HEK293 (cell line): ENCODE results near the gene RBCK1.

Experiments
- CTCF ChIA-PET: fragments of 350-600 bp; formaldehyde crosslinking; extraction: SDS; loops from one replicate; lab custom pipeline; 2021; ENCODE audit warnings: antibody characterized with exemption; lab: Yijun Ruan, JAX
- POLR2A ChIA-PET: fragments of 300-600 bp; formaldehyde crosslinking; extraction: SDS; loops from one replicate; lab custom pipeline; 2020; ENCODE audit warnings: antibody characterized with exemption, inconsistent platforms; lab: Yijun Ruan, JAX
- H3K27ac ChIP-seq: fragments of 200-500 bp; sonication (Bioruptor generic); 2 replicates; pipeline ENCODE4 v1.5.1; 2014; ENCODE audit warnings: low read depth, low read length, control low read depth, inconsistent platforms; ENCODE audit errors: extremely low read depth
- H3K36me3 ChIP-seq, 2 experiments: fragments of 200-500 bp in 1 of 2; sonication (Bioruptor generic) in 1 of 2; 1 replicate in 1 of 2; 2 replicates in 1 of 2; pipeline ENCODE4 v1.5.1; 2014 to 2017; ENCODE audit warnings: inconsistent platforms in 2 of 2, low read length in 2 of 2; ENCODE audit not compliant: control insufficient read depth in 2 of 2, insufficient read depth in 1 of 2
- H3K4me1 ChIP-seq: fragments of 200-500 bp; sonication (Bioruptor generic); 2 replicates; pipeline ENCODE4 v1.5.1; 2014; ENCODE audit warnings: mild to moderate bottlenecking, low read length, inconsistent platforms; ENCODE audit not compliant: control insufficient read depth, insufficient read depth
- H3K4me3 ChIP-seq: 2 replicates; pipeline ENCODE4 v1.5.1; 2011; ENCODE audit warnings: low read depth, mild to moderate bottlenecking, control low read depth, low read length, moderate library complexity
- H3K9me3 ChIP-seq: fragments of 200-500 bp; sonication (Bioruptor generic); 2 replicates; pipeline ENCODE4 v1.5.1; 2014; ENCODE audit warnings: low read depth, low read length, inconsistent platforms; ENCODE audit not compliant: control insufficient read depth, insufficient read depth
- EGR2 ChIP-seq: fragments of 450-650 bp; formaldehyde crosslinking; IDR thresholded peaks from 2 replicates; pipeline ENCODE4 v1.5.1; 2016; ENCODE audit warnings: low read depth, missing biosample characterization, missing genetic modification characterization
- KLF10 ChIP-seq: fragments of 450-650 bp; IDR thresholded peaks from 2 replicates; pipeline ENCODE4 v1.5.1; 2018; ENCODE audit warnings: missing biosample characterization, mild to moderate bottlenecking, missing genetic modification characterization
- KLF7 ChIP-seq: fragments of 450-650 bp; formaldehyde crosslinking; IDR thresholded peaks from 2 replicates; pipeline ENCODE4 v1.5.1; 2016; ENCODE audit warnings: missing biosample characterization, missing genetic modification characterization, borderline replicate concordance
- MEIS1 ChIP-seq: sonication (generic); formaldehyde crosslinking; IDR thresholded peaks from 2 replicates; pipeline ENCODE4 v1.8.1; 2022; ENCODE audit warnings: missing genetic modification reagents, mild to moderate bottlenecking, borderline replicate concordance
- PRDM4 ChIP-seq: fragments of 450-650 bp; formaldehyde crosslinking; IDR thresholded peaks from 2 replicates; pipeline ENCODE4 v1.5.1; 2017; ENCODE audit warnings: missing biosample characterization, missing genetic modification characterization
- REPIN1 ChIP-seq: fragments of 450-650 bp; formaldehyde crosslinking; IDR thresholded peaks from 2 replicates; pipeline ENCODE4 v1.5.1; 2017; ENCODE audit warnings: missing biosample characterization, missing genetic modification characterization, low read depth
- ZBTB11 ChIP-seq: fragments of 450-650 bp; formaldehyde crosslinking; conservative IDR thresholded peaks from 2 replicates; pipeline ENCODE4 v1.5.1; 2016; ENCODE audit warnings: low read depth, missing biosample characterization, missing genetic modification characterization
- ZBTB20 ChIP-seq: fragments of 450-650 bp; formaldehyde crosslinking; IDR thresholded peaks from 2 replicates; pipeline ENCODE4 v1.5.1; 2016; ENCODE audit warnings: missing biosample characterization, missing genetic modification characterization
- ZFHX2 ChIP-seq: fragments of 450-650 bp; formaldehyde crosslinking; conservative IDR thresholded peaks from 2 replicates; pipeline ENCODE4 v1.5.1; 2016; ENCODE audit warnings: missing biosample characterization, missing genetic modification characterization
- ZNF155 ChIP-seq: fragments of 450-650 bp; formaldehyde crosslinking; IDR thresholded peaks from 2 replicates; pipeline ENCODE4 v1.5.1; 2016; ENCODE audit warnings: missing biosample characterization, missing genetic modification characterization
- ZNF157 ChIP-seq: fragments of 450-650 bp; formaldehyde crosslinking; IDR thresholded peaks from 2 replicates; pipeline ENCODE4 v1.5.1; 2016; ENCODE audit warnings: missing biosample characterization, missing genetic modification characterization
- ZNF362 ChIP-seq: fragments of 450-650 bp; formaldehyde crosslinking; IDR thresholded peaks from 2 replicates; pipeline ENCODE4 v1.5.1; 2016; ENCODE audit warnings: missing biosample characterization, missing genetic modification characterization

The RBCK1 gene

GRCh38 chr20:432677-433299 is 24.7 kb downstream of the RBCK1 start:
- ChIA-PET CTCF (interaction anchor here (0.6 to 4.3 kb wide), 9 partner anchors 10 to 340 kb away, joined by 3 to 88 read pairs (median 8); no protein-coding TSS in a partner anchor), POLR2A (interaction anchor here (1.7 kb wide), 1 partner anchor 25 kb away, joined by 6 read pairs; the partner anchor contains the start of gene RBCK1)
- Histone ChIP-seq H3K36me3 (peaks cover 9 to 84% of the 10 kb centered on the region in 2 experiments), H3K9me3 (no peaks in the 10 kb centered on the region), H3K27ac (peak overlapping the region; percentile 41; the same call in 1 of the 2 replicates), H3K4me1 (no peaks in the 10 kb centered on the region; the same call in 1 of the 2 replicates), H3K4me3 (no peak overlapping the region)
- TF ChIP-seq ZNF157 (tag by site-specific recombination) (no peak), KLF7 (tag by site-specific recombination) (no peak), PRDM4 (tag by site-specific recombination) (no peak), ZNF362 (tag by site-specific recombination) (no peak), KLF10 (tag by site-specific recombination) (no peak), MEIS1 (no peak), ZBTB11 (tag by site-specific recombination) (no peak)

- POLR2A ChIA-PET: no interaction called here
- Histone ChIP-seq H3K36me3 (peaks cover 9 to 84% of the 10 kb centered on the region in 2 experiments), H3K4me3 (no peak overlapping the region), H3K9me3 (no peaks in the 10 kb centered on the region)
- CTCF ChIA-PET: interaction anchor here (0.6 to 4.3 kb wide), 6 partner anchors 9 to 339 kb away, joined by 3 to 88 read pairs (median 8); no protein-coding TSS in a partner anchor
- TF ChIP-seq EGR2 (tag by site-specific recombination): peak; percentile 38; the same call in 1 of the 2 replicates
- TF ChIP-seq REPIN1 (tag by site-specific recombination): no peak
- TF ChIP-seq ZBTB20: peak; percentile 67; the same call in 1 of the 2 replicates
- TF ChIP-seq ZFHX2 (tag by site-specific recombination): peak; percentile 82
- TF ChIP-seq ZNF155 (tag by site-specific recombination): no peak
- TF ChIP-seq, all 188 proteins: peak for 3
- Histone ChIP-seq H3K4me1 (no peaks in the 10 kb centered on the region; the same call in 1 of the 2 replicates), H3K27ac (peak overlapping the region; percentile 41; the same call in 1 of the 2 replicates)
Observed at GRCh38 chr20:433300-433975, 25.3 kb downstream of the RBCK1 start.
